Activated CD4-positive, alpha-beta T cell treated with anti-CD3 and anti-CD28 coated beads, Interleukin-2, Interleukin-4, amounts not matched to agents 100 ng/mL and 50 ng/mL, durations not matched to agents 16 hours and 8 hours (primary cell): ENCODE measurements around the gene CLASP1.

Experiments
- DNase-seq: peaks from one replicate; pipeline ENCODE4 v3.0.0-alpha.2; 2020; ENCODE audit warnings: low spot score

Gene CLASP1

GRCh38 chr2:121372721-121373353 is 276.4 kb downstream of the CLASP1 start:
- DNase-seq, result no peak

GRCh38 chr2:121372082-121372481 is 277.2 kb downstream of the CLASP1 start:
- DNase-seq, result no peak

DNA sequence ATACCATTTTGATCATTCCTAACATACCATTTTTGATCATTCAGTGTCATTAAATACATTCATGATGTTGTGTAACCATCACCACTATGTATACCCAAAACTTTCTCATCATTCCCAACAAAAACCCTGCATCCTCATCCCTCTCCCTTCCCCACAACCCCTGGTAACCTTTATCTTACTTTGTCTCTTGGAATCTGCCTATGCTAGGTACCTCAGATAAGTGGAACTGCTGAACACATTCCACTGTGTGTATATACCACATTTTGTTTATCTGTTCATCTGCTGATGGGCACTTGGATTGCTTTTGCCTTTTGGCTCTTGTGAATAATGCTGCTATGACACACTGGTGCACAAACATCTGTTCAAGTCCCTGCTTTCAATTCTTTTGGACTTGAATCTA is 280.4 kb downstream of the CLASP1 start:
- no peak for DNase-seq

DNA sequence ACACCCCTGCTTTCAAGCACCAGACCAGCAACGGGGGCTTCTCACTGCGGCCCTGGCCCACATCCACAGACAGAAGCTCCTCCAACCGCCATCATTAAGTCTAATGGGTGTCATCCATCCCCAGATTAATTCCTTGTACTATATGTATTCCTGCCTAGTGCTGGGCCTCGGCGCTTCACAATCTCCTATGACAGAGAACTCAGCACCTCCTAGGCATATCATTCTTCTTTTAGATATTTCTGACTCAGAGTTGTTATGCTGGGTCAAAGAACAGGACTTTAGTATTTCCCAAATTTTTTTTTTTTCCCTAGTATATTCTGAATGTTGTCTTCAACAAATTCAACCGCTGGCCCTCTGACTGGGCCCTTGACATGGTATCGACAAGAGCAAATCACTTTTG is 281.1 kb downstream of the CLASP1 start:
- DNase-seq, result no peak

- no peak for DNase-seq
Measured at GRCh38 chr2:121367246-121367900, 281.9 kb downstream of the CLASP1 start.

- DNase-seq, result no peak
Measured at GRCh38 chr2:121366040-121366439, 283.2 kb downstream of the CLASP1 start.

DNA sequence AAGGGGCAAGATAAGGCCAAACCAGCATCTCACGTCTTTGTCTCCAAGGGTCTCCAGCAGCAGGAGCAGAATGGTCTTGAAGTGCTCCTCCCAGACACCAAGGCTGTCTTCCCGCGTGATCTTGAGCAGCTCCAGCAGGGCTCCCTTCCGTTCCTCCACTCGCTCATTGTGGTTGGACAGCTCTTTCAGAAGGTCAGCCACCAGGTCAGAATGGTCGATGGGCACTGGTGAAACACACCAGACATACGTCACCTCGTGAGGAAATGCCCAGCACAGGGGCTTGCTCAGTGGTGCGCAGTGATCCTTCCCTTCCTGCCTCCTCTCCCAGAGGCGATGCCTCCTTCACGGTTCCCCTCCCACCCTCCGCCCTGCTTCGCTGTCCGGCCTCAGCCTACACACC is 284.2 kb downstream of the CLASP1 start:
- DNase-seq, result no peak

GRCh38 chr2:121363632-121364420 is 285.4 kb downstream of the CLASP1 start:
- DNase-seq, result no peak

DNA sequence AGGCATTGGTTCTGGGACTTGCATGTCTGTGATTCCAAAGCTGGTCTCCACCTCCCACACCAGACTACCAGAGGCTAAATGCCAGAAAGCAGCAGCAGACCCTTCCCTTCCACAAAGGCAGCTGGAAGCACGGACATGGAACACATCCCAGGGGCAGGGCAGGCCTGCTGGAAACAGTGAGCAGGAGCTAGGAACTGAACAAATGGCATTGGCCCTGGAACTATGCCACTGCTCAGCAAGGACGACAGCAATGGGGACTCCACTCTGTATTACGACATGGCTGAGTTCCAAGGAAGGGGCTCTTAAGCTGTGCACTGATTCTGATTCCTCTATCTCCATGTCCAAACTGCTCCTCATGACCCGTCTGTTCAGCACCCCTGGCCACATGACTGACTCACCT is 286.5 kb downstream of the CLASP1 start:
- no peak for DNase-seq

- DNase-seq, result no peak
Measured at GRCh38 chr2:121362226-121362625, 287.0 kb downstream of the CLASP1 start.

DNA sequence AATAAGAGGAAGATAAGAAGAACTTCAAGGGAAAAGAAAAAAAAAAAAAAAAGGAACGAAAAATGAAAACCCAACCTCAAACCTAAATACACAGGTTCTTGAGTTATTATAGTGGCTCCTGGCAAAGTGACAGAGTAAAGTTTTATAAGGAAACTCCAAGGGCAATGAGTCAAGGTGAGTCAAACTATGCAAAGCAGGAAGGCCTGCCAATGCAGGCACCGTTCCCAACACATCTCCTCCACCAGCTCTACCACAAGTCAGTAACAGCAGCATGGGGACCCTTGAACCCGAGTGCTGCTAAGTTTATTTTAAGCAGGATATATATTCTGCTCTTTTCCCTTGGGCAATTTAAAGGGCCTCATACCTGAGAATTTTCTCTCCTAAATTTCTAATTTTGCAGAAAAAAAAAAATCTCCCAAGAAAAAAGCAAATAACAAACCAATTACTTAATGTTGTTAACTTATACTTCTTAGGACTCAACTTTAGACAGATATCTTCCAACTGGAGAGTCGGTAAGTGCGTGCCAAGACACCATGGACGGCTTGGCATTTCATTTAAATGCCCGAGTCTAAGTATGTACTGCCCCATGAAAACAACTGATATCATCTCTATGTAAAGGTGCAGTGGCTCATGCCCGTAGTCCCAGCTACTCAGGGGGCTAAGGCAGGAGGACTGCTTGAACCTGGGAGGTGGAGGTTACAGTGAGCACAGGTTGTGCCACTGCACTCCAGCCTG is 288.5 kb downstream of the CLASP1 start:
- DNase-seq, result no peak

GRCh38 chr2:121359716-121360565 is 289.3 kb downstream of the CLASP1 start:
- DNase-seq, result no peak

DNA sequence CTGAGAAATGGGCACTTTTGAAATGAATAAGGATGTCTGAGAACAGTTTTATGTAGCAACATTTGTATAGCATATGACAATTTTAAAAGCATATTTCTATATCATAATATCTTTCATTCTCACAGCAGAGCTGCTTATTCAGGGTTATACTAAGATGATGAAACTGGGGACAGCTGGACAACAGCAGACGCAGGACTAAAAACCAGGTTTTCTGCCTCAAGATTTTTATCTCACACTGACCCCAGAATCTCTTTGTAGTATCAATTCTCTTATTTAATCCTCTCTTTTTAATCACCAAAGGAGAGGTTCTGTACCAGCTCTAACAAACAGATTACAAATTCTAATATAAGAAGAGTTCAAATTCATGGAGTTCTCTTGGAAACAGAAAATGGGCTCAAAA is 290.1 kb downstream of the CLASP1 start:
- DNase-seq, result no peak

DNA sequence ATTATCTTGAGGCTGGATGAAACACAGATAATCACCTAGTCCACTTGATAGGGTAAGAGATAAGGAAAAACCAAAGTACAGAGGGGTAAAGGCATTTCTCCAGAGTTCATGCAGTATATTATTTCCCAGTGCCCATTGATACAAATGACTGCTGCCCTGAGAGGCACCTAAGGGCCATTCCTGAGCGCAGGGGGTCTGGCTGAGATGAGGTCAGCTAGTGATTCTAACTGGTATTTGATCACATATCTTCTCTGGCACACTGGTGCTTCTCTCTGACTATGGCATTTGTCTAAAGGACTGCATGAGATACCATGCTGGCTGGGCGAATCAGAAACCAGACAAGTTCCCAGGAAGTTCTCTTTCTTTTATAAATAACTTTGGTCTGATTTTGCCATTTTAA is 291.0 kb downstream of the CLASP1 start:
- DNase-seq, result no peak

DNA sequence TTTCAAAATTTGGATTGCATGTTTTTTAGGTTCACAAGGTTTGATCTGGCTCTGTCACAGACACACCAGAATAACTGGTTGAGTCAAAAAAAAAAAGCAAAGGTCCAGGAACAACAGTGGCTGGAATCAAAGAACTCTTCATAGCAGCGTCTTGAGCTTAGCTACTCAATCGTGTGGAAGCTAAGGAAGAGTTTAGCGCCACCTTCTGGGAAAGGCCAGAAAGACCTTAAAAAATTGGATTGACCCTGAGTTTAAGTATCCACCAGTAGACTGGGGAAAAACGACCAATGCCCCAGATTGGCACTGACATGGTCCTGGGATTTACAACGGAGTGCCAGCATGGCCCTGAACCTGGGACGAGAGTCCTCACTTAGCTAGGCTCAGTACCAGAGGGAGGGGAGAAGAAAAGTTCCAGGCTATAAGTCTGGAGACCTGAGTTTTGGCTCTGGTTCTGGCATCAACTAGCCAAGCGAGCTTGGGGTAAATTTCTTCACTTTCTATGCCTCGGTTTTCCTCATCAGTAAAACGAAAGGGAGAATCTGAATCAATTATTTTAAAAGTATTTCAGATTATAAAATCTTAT is 293.1 kb downstream of the CLASP1 start:
- peak; percentile 49 for DNase-seq

DNA sequence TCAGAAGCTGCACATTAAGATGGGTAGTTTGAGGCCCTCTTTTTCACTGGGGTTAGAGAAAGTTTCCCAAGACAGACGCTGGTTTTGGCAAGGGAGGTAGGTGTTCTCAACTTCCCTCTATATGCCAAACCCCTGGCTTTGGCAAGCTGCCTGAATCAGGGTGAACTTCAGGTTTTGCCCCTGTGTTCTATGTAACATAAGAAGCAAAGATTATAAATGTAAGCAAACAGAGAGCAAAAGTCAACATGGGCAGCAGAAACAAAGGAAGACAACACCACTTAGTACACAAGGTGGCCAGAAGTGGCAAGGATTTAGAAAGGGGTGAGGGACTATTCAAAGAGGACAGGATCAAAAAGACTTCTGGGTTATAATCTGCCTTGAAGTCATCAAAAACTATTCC is 293.8 kb downstream of the CLASP1 start:
- DNase-seq, result no peak

GRCh38 chr2:121351521-121352318 is 297.5 kb downstream of the CLASP1 start:
- no peak for DNase-seq

- DNase-seq, result no peak
Measured at GRCh38 chr2:121350890-121351289, 298.4 kb downstream of the CLASP1 start.

DNA sequence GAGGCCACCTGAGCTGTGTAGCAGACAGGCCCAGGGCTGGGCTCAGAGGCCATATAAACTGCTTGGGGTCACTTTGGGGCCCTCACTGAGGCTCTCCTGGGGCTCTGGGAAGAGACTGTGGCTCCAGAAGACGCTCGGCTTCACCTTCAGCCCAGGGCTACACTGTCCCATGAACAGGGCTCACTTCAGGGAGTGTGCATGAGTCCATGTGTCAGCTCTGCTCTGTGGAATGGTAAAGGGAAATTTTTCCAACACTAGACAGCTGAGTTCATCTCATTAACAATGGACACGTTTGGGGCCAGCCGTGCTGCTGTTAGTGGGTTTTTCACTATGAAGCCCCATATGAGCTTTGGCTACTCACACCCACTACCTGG is 298.9 kb downstream of the CLASP1 start:
- no peak for DNase-seq

DNA sequence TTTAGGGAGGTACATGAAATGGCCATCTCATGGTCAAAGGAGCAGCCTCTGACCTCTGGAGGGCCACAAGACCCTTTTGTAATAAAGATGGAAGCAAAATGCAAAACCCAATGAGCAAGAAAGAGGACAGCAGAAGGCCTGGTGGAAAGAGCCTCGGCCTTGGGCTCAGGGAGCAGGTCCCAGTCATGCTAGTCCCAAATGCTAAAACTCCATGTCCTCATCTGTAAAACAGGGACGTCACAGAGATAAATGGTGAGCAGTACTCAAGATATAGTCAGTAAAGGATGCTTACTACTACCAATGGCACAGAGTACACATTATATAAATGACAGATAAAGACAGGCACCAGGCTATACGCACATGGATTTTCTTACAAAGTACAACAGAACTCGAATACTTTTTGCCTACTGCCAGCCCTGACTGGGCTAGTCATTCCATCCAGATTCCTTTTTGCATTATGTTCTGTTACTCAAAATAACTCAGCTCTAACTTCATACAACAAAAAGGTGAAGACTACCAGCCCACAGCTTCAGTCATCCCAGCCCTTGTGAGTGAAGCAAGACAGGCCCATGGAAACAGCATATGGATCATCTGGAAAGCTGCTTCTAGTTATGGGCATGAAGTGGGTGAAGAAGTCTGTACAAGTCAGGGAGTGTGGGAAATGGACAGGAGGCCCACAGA is 299.4 kb downstream of the CLASP1 start:
- DNase-seq, result no peak
